ENCODE results near the gene SLC23A1. TPM values are rescaled to one million over a fixed set of nuclear protein-coding genes. Genes with fewer than 3 reads are reported as not detected.
A peak's percentile ranks its signal among the peaks of the same experiment; 100 is the strongest.
"Not testable (repeated sequence)": the region's sequence is repeated elsewhere in the genome, so short reads cannot be mapped to it uniquely, and the experiment has no call there.

Gene SLC23A1
- total RNA-seq, 4 donors from 2014 or later = not detected

DNA sequence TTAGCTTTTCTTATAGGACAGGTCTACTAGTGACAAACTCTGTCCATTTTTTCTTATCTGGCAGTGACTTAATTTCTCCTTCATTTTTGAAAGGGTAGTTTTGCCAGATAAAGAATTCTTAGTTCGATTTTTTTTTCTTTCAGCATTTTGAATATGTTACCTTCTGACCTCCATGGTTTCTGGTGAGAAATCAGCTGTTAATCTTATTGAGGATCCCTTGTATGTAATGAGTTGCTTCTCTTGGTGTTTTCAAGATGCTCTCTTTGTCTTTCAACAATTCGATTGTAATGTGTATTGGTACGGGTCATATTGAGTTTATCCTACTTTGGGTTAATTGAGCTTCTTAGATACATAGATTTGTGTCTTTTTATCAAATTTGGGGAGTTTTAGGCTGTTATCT lies 28.9 kb downstream of the SLC23A1 start:
- ATAC-seq = no peak
- H3K9me3 ChIP-seq = no peaks in the 10 kb centered on the region
- peaks cover 0 to 13% of the 10 kb centered on the region in 2 donors for H3K36me3 ChIP-seq
- no peaks in the 10 kb centered on the region for H3K27me3 ChIP-seq
- H3K4me1 ChIP-seq = peaks cover 0 to 71% (median 6%) of the 10 kb centered on the region in 3 donors
- no peak overlapping the region for H3K27ac ChIP-seq
- H3K4me3 ChIP-seq = no peak overlapping the region
- no peak for TF ChIP-seq EP300 (IDR thresholded peaks at IDR 0.05)
- TF ChIP-seq, protein P1, sequence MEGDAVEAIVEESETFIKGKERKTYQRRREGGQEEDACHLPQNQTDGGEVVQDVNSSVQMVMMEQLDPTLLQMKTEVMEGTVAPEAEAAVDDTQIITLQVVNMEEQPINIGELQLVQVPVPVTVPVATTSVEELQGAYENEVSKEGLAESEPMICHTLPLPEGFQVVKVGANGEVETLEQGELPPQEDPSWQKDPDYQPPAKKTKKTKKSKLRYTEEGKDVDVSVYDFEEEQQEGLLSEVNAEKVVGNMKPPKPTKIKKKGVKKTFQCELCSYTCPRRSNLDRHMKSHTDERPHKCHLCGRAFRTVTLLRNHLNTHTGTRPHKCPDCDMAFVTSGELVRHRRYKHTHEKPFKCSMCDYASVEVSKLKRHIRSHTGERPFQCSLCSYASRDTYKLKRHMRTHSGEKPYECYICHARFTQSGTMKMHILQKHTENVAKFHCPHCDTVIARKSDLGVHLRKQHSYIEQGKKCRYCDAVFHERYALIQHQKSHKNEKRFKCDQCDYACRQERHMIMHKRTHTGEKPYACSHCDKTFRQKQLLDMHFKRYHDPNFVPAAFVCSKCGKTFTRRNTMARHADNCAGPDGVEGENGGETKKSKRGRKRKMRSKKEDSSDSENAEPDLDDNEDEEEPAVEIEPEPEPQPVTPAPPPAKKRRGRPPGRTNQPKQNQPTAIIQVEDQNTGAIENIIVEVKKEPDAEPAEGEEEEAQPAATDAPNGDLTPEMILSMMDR (IDR thresholded peaks at IDR 0.05) = no peak
- TF ChIP-seq POLR2A (IDR thresholded peaks at IDR 0.05) = no peak
- TF ChIP-seq POLR2AphosphoS5 (IDR thresholded peaks at IDR 0.05) = no peak
- WGBS, 2 donors (ENCODE audit: low coverage in 1 of 2) = 70% methylated on average over 3 of the region's 3 CpGs; no CpG with 5 or more reads in 1 of the 2 donors

DNA sequence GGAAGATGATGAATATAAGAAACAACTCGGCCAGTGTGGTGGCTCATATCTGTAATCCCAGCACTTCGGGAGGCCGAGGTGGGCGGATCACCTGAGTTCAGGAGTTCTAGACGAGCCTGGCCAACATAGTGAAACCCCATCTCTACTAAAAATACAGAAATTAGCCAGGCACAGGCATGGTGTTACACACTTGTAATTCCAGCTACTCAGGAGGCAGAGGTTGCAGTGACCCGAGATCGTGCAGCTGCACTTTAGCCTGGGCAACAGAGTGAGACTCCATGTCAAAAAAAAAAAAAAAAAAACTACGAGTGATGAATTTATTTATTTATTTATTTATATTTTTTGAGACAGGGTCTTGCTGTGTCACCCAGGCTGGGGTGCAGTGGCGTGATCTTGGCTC lies 35.2 kb downstream of the SLC23A1 start:
- not testable (repeated sequence) for ATAC-seq, H3K4me3 ChIP-seq, H3K27ac ChIP-seq, H3K27me3 ChIP-seq, H3K9me3 ChIP-seq
- peaks cover 0 to 13% of the 10 kb centered on the region in 2 donors for H3K36me3 ChIP-seq
- WGBS, 2 donors (ENCODE audit: low coverage in 1 of 2) = 77 to 94% methylated on average over 6 to 8 of the region's 9 CpGs
- H3K4me1 ChIP-seq = peaks cover 3 to 83% (median 8%) of the 10 kb centered on the region in 3 donors

DNA sequence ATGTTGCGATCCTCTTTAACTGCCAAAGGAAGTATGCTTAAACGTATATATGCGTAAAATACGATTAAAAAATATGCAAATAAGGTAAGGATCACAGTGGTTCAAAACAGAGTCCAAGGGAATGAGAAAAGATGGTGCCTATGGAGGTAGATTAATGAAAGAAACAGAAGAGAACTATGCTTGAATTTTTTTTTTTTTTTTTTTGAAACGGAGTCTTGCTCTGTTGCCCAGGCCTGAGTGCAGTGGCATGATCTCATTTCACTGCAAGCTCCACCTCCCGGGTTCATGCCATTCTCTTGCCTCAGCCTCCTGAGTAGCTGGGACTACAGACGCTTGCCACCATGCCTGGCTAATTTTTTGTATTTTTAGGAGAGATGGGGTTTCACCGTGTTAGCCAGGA lies 37.7 kb downstream of the SLC23A1 start:
- not testable (repeated sequence) for H3K27ac ChIP-seq, H3K27me3 ChIP-seq, H3K9me3 ChIP-seq, H3K4me3 ChIP-seq, ATAC-seq
- peaks cover 0 to 13% of the 10 kb centered on the region in 2 donors for H3K36me3 ChIP-seq
- peaks cover 3 to 82% (median 7%) of the 10 kb centered on the region in 3 donors for H3K4me1 ChIP-seq
- WGBS, 2 donors (ENCODE audit: low coverage in 1 of 2) = 88 to 93% methylated on average over 6 to 7 of the region's 8 CpGs

DNA sequence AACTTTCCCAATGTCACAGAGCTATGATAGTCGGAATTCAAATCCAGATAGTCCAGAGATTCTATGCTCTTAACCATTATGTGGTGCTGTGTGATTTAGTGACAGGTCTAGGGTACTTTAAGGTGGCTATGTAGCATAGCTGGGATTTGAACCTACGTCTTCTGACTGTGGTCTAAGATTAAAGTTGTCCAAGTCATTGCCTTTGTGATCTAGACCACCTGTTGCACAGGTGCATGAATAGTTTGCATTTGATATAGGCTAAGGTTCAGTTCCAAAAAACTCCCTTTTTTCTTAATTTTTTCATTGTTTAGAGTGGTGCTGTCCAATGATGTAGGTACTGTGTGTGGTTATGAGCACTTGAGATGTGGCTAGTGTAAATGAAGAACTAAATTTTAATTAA lies 38.9 kb downstream of the SLC23A1 start:
- WGBS, 2 donors (ENCODE audit: low coverage in 1 of 2) = 61 to 83% methylated on average over 2 of the region's 2 CpGs
- H3K9me3 ChIP-seq = no peaks in the 10 kb centered on the region
- peak overlapping the region in 1 of 2 donors; percentile 80 for H3K4me3 ChIP-seq
- no peak overlapping the region for H3K27ac ChIP-seq
- H3K4me1 ChIP-seq = peaks cover 3 to 71% (median 7%) of the 10 kb centered on the region in 3 donors
- ATAC-seq = no peak
- no peaks in the 10 kb centered on the region for H3K27me3 ChIP-seq
- H3K36me3 ChIP-seq = peaks cover 0 to 13% of the 10 kb centered on the region in 2 donors
- TF ChIP-seq EP300 (IDR thresholded peaks at IDR 0.05) (no peak), POLR2A (IDR thresholded peaks at IDR 0.05) (no peak), POLR2AphosphoS5 (IDR thresholded peaks at IDR 0.05) (no peak)
- TF ChIP-seq, protein P1 (IDR thresholded peaks at IDR 0.05) = no peak

DNA sequence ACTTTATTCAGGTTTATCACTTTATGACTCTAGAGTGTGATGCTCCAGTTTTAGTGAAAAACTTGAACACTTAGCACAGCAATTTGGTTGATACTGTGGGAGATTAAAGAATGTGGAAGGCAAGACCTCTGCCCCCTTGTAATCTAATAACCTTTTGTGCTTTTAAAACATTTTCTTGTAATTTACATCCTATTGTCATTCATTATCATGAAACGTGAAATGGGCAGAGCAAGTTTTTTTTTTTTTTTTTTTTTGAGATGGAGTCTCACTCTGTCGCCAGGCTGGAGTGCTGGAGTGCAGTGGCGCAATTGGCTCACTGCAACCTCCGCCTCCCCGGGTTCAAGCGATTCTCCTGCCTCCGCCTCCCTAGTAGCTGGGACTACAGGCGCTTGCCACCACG lies 39.6 kb downstream of the SLC23A1 start:
- WGBS, 2 donors (ENCODE audit: low coverage in 1 of 2) = 0 to 77% methylated on average over 1 to 9 of the region's 9 CpGs
- no peak for ATAC-seq
- Histone ChIP-seq H3K4me1 (peaks cover 3 to 64% (median 7%) of the 10 kb centered on the region in 3 donors), H3K9me3 (no peaks in the 10 kb centered on the region), H3K4me3 (peak overlapping the region in 1 of 2 donors; percentile 80), H3K27me3 (no peaks in the 10 kb centered on the region), H3K36me3 (peaks cover 0 to 13% of the 10 kb centered on the region in 2 donors), H3K27ac (no peak overlapping the region)
- TF ChIP-seq, protein P1 (IDR thresholded peaks at IDR 0.05) = no peak
- TF ChIP-seq POLR2AphosphoS5 (IDR thresholded peaks at IDR 0.05) = no peak
- TF ChIP-seq POLR2A (IDR thresholded peaks at IDR 0.05) = no peak
- no peak for TF ChIP-seq EP300 (IDR thresholded peaks at IDR 0.05)

DNA sequence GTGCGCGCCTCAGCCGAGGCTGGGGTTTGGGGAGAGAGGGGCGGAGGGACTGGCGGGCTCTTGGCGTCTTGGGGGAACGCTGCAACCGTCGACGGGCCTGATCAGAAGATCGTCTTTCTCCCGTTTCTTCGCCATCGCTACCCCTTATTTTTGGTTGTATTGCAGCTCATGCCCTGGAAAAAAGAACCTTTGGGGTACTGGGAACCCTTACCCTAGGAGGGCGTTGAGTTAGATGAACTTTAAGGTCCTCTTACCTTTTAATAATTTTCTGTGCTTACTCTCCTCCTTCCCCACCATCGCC lies 40.7 kb downstream of the SLC23A1 start:
- H3K9me3 ChIP-seq = no peaks in the 10 kb centered on the region
- peaks cover 3 to 56% (median 7%) of the 10 kb centered on the region in 3 donors for H3K4me1 ChIP-seq
- H3K36me3 ChIP-seq = peaks cover 0 to 8% of the 10 kb centered on the region in 2 donors
- WGBS, 2 donors (ENCODE audit: low coverage in 1 of 2) = 0 to 7% methylated on average over 2 to 16 of the region's 16 CpGs
- H3K27ac ChIP-seq = peak overlapping the region; percentile 93 to 98 (median 98)
- H3K27me3 ChIP-seq = no peaks in the 10 kb centered on the region
- no peak for ATAC-seq
- TF ChIP-seq POLR2AphosphoS5 (IDR thresholded peaks at IDR 0.05) = no peak
- no peak for TF ChIP-seq EP300 (IDR thresholded peaks at IDR 0.05)
- TF ChIP-seq, protein P1 (IDR thresholded peaks at IDR 0.05) = no peak
- TF ChIP-seq POLR2A (IDR thresholded peaks at IDR 0.05) = no peak
- H3K4me3 ChIP-seq = peak overlapping the region; percentile 80 to 86
